Measurements from ENCODE around the gene ATN1.
A peak's percentile ranks its signal among the peaks of the same experiment; 100 is the strongest.

The ATN1 gene

GRCh38 chr12:6945613-6946012 is 17.9 kb downstream of the ATN1 start:
- H3K4me1 ChIP-seq (ENCODE audit: control insufficient read depth, low read length): peaks cover 63% of the 10 kb centered on the region
- H3K4me2 ChIP-seq (ENCODE audit: low read length): peak overlapping the region; percentile 100
- no peaks in the 10 kb centered on the region for H3K9me2 ChIP-seq (replicated peaks; ENCODE audit: control insufficient read depth, low read length)
- H3K27ac ChIP-seq (ENCODE audit: low read depth, low read length): peak overlapping the region; percentile 80
- TF ChIP-seq EZH2phosphoT487 (IDR thresholded peaks at IDR 0.05; ENCODE audit: borderline replicate concordance, low read length) (no peak), CTCF (IDR thresholded peaks at IDR 0.05; ENCODE audit: low read depth, low read length, poor library complexity, severe bottlenecking) (no peak)
- peaks cover 16% of the 10 kb centered on the region for H3K27me3 ChIP-seq (ENCODE audit: control insufficient read depth, low read length)
- H4K20me1 ChIP-seq (ENCODE audit: control insufficient read depth, insufficient read depth, low read depth, low read length): no peaks in the 10 kb centered on the region
- H3K36me3 ChIP-seq (ENCODE audit: control insufficient read depth, low read length): no peaks in the 10 kb centered on the region
- peak overlapping the region; percentile 95 for H3K4me3 ChIP-seq (ENCODE audit: low read length)
- H3K9me3 ChIP-seq (ENCODE audit: control insufficient read depth, insufficient read depth, low read length): no peaks in the 10 kb centered on the region
- H3K79me2 ChIP-seq (ENCODE audit: control insufficient read depth, low read length): no peaks in the 10 kb centered on the region
- H3F3A ChIP-seq (ENCODE audit: control insufficient read depth, insufficient read depth): peaks cover 13% of the 10 kb centered on the region

- H3K4me3 ChIP-seq (ENCODE audit: low read length): peak overlapping the region; percentile 95
- H3K79me2 ChIP-seq (ENCODE audit: control insufficient read depth, low read length): no peaks in the 10 kb centered on the region
- no peaks in the 10 kb centered on the region for H3K9me3 ChIP-seq (ENCODE audit: control insufficient read depth, insufficient read depth, low read length)
- no peaks in the 10 kb centered on the region for H3K9me2 ChIP-seq (replicated peaks; ENCODE audit: control insufficient read depth, low read length)
- peak overlapping the region; percentile 80 for H3K27ac ChIP-seq (ENCODE audit: low read depth, low read length)
- no peak for TF ChIP-seq EZH2phosphoT487 (IDR thresholded peaks at IDR 0.05; ENCODE audit: borderline replicate concordance, low read length)
- no peak for TF ChIP-seq CTCF (IDR thresholded peaks at IDR 0.05; ENCODE audit: low read depth, low read length, poor library complexity, severe bottlenecking)
- H3F3A ChIP-seq (ENCODE audit: control insufficient read depth, insufficient read depth): peaks cover 13% of the 10 kb centered on the region
- peak overlapping the region; percentile 100 for H3K4me2 ChIP-seq (ENCODE audit: low read length)
- H3K36me3 ChIP-seq (ENCODE audit: control insufficient read depth, low read length): no peaks in the 10 kb centered on the region
- no peaks in the 10 kb centered on the region for H4K20me1 ChIP-seq (ENCODE audit: control insufficient read depth, insufficient read depth, low read depth, low read length)
- peaks cover 16% of the 10 kb centered on the region for H3K27me3 ChIP-seq (ENCODE audit: control insufficient read depth, low read length)
- H3K4me1 ChIP-seq (ENCODE audit: control insufficient read depth, low read length): peaks cover 69% of the 10 kb centered on the region
Measured at GRCh38 chr12:6946033-6946919, 18.5 kb downstream of the ATN1 start.

- Histone ChIP-seq H4K20me1 (ENCODE audit: control insufficient read depth, insufficient read depth, low read depth, low read length) (no peaks in the 10 kb centered on the region), H3K9me2 (replicated peaks; ENCODE audit: control insufficient read depth, low read length) (no peaks in the 10 kb centered on the region), H3K4me1 (ENCODE audit: control insufficient read depth, low read length) (peaks cover 76% of the 10 kb centered on the region), H3K27me3 (ENCODE audit: control insufficient read depth, low read length) (peaks cover 23% of the 10 kb centered on the region), H3K36me3 (ENCODE audit: control insufficient read depth, low read length) (no peaks in the 10 kb centered on the region), H3K27ac (ENCODE audit: low read depth, low read length) (no peak overlapping the region), H3K79me2 (ENCODE audit: control insufficient read depth, low read length) (no peaks in the 10 kb centered on the region), H3K4me2 (ENCODE audit: low read length) (peak overlapping the region; percentile 100), H3F3A (ENCODE audit: control insufficient read depth, insufficient read depth) (peaks cover 13% of the 10 kb centered on the region), H3K9me3 (ENCODE audit: control insufficient read depth, insufficient read depth, low read length) (no peaks in the 10 kb centered on the region), H3K4me3 (ENCODE audit: low read length) (peak overlapping the region; percentile 95)
- no peak for TF ChIP-seq CTCF (IDR thresholded peaks at IDR 0.05; ENCODE audit: low read depth, low read length, poor library complexity, severe bottlenecking)
- no peak for TF ChIP-seq EZH2phosphoT487 (IDR thresholded peaks at IDR 0.05; ENCODE audit: borderline replicate concordance, low read length)
Measured at GRCh38 chr12:6946920-6947374, 19.2 kb downstream of the ATN1 start.

Data from DOHH2 (cell line).